ENCODE data around the gene ELP5. TPM values are rescaled to one million over a fixed set of nuclear protein-coding genes. Genes with fewer than 3 reads are reported as not detected.

Gene ELP5
- polyA plus RNA-seq, 3 donors, result 53.8 to 63.4 (median 57.1) TPM

GRCh38 chr17:7306911-7307685 is 55.1 kb downstream of the ELP5 start, which contains the start of gene EIF5A:
EIF5A (plus strand) TSS chr17:7307628; CDS start chr17:7309636, 2,008 bp downstream.
- DNase-seq, result peak; percentile 100

DNA sequence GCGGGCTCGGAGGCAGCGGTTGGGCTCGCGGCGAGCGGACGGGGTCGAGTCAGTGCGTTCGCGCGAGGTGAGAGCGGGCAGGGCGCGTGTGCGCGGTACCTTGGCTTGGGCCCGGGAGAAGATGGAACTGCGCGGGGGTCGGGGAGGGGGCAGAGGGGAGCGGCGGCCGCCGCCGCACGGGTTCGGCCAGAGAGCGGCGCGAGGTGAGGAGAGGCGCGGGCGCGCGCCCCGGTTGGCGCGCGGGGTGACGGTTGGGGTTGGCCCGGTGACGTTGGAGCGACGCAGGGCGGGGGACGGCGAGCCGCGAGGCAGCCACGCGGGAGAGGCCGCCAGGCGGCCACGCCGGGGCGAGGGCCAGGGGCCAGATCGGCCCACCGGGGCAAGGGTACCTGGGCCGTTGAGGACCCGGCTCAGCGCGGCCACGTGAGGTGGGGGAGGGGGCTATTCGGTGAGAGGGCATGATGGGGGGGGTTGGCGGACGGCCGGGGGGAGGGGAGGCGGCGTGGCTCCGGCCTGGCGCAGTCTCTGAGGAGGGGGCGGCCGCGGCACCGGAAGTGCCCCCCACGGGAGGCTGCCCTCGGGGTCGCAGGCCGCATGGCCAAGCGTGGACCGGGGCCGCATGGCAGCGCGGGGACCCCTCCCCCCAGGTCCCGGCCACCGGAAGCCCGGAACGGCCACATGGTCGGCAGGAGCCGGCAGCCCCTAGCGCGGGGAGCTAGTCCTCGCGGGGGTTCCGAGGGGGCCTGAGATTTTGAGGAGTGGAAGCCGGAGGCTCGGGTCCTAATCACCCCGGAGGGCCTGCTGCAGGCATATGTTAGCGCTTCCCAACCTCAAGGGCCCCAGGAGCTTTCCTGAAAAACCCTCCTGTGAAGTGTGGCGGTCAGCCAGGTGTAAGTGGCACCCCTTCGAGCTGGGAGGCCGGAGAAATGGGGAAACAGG is 55.9 kb downstream of the ELP5 start:
- no peak for DNase-seq

DNA sequence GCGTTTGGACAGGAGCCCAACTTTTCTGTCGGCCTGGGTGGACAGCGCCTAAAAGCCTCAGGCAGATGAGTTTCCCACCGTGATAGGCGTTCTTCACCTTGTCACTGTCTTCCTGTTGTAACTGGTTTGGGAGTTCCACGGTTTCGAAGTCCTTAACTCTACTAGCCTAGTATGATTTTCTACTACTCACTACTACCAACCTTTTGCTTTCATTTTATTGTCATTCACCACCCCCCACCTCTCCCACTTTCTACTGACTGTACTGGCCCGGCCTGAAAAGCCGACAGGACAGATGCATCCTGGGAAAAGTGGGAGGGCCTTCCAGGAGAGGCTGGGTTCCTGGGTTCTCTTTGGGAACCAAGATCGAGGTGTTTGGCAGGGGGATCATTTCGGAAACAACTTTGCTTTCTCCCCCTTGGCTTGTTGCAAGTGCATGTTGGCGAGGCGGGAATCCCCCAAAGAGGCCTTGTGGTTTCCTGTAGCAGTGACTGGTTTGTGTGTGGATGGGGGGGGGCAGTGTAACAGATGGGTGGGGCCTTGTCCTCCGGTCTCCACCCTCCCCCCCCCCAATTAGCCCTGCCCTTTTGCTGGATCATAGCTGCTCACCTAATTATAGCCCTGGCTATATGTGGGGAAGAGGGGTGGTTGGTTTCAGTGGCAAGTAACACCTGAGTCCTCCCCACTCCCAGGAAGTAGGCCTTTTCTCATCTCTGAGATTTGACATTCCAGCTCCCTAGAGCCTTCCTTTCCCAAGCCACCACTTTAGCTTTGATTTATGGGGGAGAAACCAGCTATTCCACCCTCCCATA is 56.8 kb downstream of the ELP5 start:
- DNase-seq, result no peak

Other genes starting within 250 kb of the ELP5 start
- 100 to 1,000 TPM; 181 to 197 (median 187) TPM for gene RNASEK, start 239.6 kb upstream of the ELP5 start, polyA plus RNA-seq (ENCODE audit: insufficient read length in 3 of 3)
- gene BCL6B, start 229.2 kb upstream of the ELP5 start, polyA plus RNA-seq (ENCODE audit: insufficient read length in 3 of 3), result 10 to 100 TPM; 24.7 to 30.0 (median 25.5) TPM
- 1 to 10 TPM; 4.5 to 5.1 (median 4.8) TPM for gene SLC16A13, start 216.2 kb upstream of the ELP5 start, polyA plus RNA-seq (ENCODE audit: insufficient read length in 3 of 3)
- gene SLC16A11, start 208.1 kb upstream of the ELP5 start, polyA plus RNA-seq (ENCODE audit: insufficient read length in 3 of 3), result under 1 TPM; 0.51 to 0.75 (median 0.67) TPM
- gene CLEC10A, start 172.0 kb upstream of the ELP5 start, polyA plus RNA-seq (ENCODE audit: insufficient read length in 3 of 3), result 1 to 10 TPM in 2 of 3 donors, under 1 TPM in 1; 0.86 to 1.3 (median 1.1) TPM
- 1 to 10 TPM in 2 of 3 donors, under 1 TPM in 1; 0.92 to 2.5 (median 1.3) TPM for gene ASGR2, start 137.4 kb upstream of the ELP5 start, polyA plus RNA-seq (ENCODE audit: insufficient read length in 3 of 3)
- gene ASGR1, start 72.8 kb upstream of the ELP5 start, polyA plus RNA-seq (ENCODE audit: insufficient read length in 3 of 3), result 10 to 100 TPM in 1 of 3 donors, 1 to 10 TPM in 2; 8.1 to 10.6 (median 8.6) TPM
- gene DLG4, start 32.4 kb upstream of the ELP5 start, polyA plus RNA-seq (ENCODE audit: insufficient read length in 3 of 3), result 10 to 100 TPM; 32.1 to 39.7 (median 35.3) TPM
- 100 to 1,000 TPM; 488 to 565 (median 530) TPM for gene ACADVL, start 32.3 kb upstream of the ELP5 start, polyA plus RNA-seq (ENCODE audit: insufficient read length in 3 of 3)
- 10 to 100 TPM; 62.4 to 66.1 (median 64.6) TPM for gene DVL2, start 17.7 kb upstream of the ELP5 start, polyA plus RNA-seq (ENCODE audit: insufficient read length in 3 of 3)
- gene PHF23, start 12.8 kb upstream of the ELP5 start, polyA plus RNA-seq (ENCODE audit: insufficient read length in 3 of 3), result 10 to 100 TPM; 59.0 to 72.3 (median 64.3) TPM
- gene GABARAP, start 9.8 kb upstream of the ELP5 start, polyA plus RNA-seq (ENCODE audit: insufficient read length in 3 of 3), result 100 to 1,000 TPM; 456 to 505 (median 482) TPM
- gene CTDNEP1, start 481 bp upstream of the ELP5 start, polyA plus RNA-seq (ENCODE audit: insufficient read length in 3 of 3), result 100 to 1,000 TPM; 145 to 149 (median 146) TPM
- 10 to 100 TPM; 45.0 to 67.5 (median 58.4) TPM for gene CLDN7, start 10.3 kb downstream of the ELP5 start, polyA plus RNA-seq (ENCODE audit: insufficient read length in 3 of 3)
- gene SLC2A4, start 29.5 kb downstream of the ELP5 start, polyA plus RNA-seq (ENCODE audit: insufficient read length in 3 of 3), result 1 to 10 TPM; 1.8 to 3.7 (median 2.5) TPM
- 1 to 10 TPM; 4.0 to 4.7 (median 4.2) TPM for gene YBX2, start 42.4 kb downstream of the ELP5 start, polyA plus RNA-seq (ENCODE audit: insufficient read length in 3 of 3)
- 100 to 1,000 TPM; 289 to 360 (median 348) TPM for gene EIF5A, start 55.4 kb downstream of the ELP5 start, polyA plus RNA-seq (ENCODE audit: insufficient read length in 3 of 3)
- 100 to 1,000 TPM in 1 of 3 donors, 10 to 100 TPM in 2; 96.6 to 102 (median 97.8) TPM for gene GPS2, start 63.1 kb downstream of the ELP5 start, polyA plus RNA-seq (ENCODE audit: insufficient read length in 3 of 3)
- 10 to 100 TPM; 32.4 to 37.7 (median 35.8) TPM for gene NEURL4, start 77.1 kb downstream of the ELP5 start, polyA plus RNA-seq (ENCODE audit: insufficient read length in 3 of 3)
- 10 to 100 TPM in 1 of 3 donors, 1 to 10 TPM in 2; 7.0 to 10.2 (median 9.8) TPM for gene ACAP1, start 84.3 kb downstream of the ELP5 start, polyA plus RNA-seq (ENCODE audit: insufficient read length in 3 of 3)
- 10 to 100 TPM; 11.8 to 14.5 (median 13.1) TPM for gene KCTD11, start 99.9 kb downstream of the ELP5 start, polyA plus RNA-seq (ENCODE audit: insufficient read length in 3 of 3)
- gene TMEM95, start 102.9 kb downstream of the ELP5 start, polyA plus RNA-seq (ENCODE audit: insufficient read length in 3 of 3), result not detected
- 1 to 10 TPM; 5.7 to 7.9 (median 6.1) TPM for gene TNK1, start 128.9 kb downstream of the ELP5 start, polyA plus RNA-seq (ENCODE audit: insufficient read length in 3 of 3)
- gene PLSCR3, start 142.3 kb downstream of the ELP5 start, polyA plus RNA-seq (ENCODE audit: insufficient read length in 3 of 3), result 10 to 100 TPM; 37.4 to 45.5 (median 41.1) TPM
- gene TMEM256, start 151.9 kb downstream of the ELP5 start, polyA plus RNA-seq (ENCODE audit: insufficient read length in 3 of 3), result 100 to 1,000 TPM in 1 of 3 donors, 10 to 100 TPM in 2; 83.2 to 104 (median 93.7) TPM
- gene NLGN2, start 155.6 kb downstream of the ELP5 start, polyA plus RNA-seq (ENCODE audit: insufficient read length in 3 of 3), result 10 to 100 TPM; 27.6 to 31.3 (median 29.4) TPM
- not detected for gene SPEM1, start 168.1 kb downstream of the ELP5 start, polyA plus RNA-seq (ENCODE audit: insufficient read length in 3 of 3)
- gene SPEM2, start 173.4 kb downstream of the ELP5 start, polyA plus RNA-seq (ENCODE audit: insufficient read length in 3 of 3), result not detected
- gene SPEM3, start 176.6 kb downstream of the ELP5 start, polyA plus RNA-seq (ENCODE audit: insufficient read length in 3 of 3), result not detected
- gene TMEM102, start 183.2 kb downstream of the ELP5 start, polyA plus RNA-seq (ENCODE audit: insufficient read length in 3 of 3), result 1 to 10 TPM; 4.4 to 5.5 (median 5.1) TPM
- 1 to 10 TPM; 5.9 to 6.7 (median 6.0) TPM for gene FGF11, start 187.3 kb downstream of the ELP5 start, polyA plus RNA-seq (ENCODE audit: insufficient read length in 3 of 3)
- gene CHRNB1, start 192.8 kb downstream of the ELP5 start, polyA plus RNA-seq (ENCODE audit: insufficient read length in 3 of 3), result 10 to 100 TPM in 2 of 3 donors, 1 to 10 TPM in 1; 9.0 to 12.1 (median 10.7) TPM
- 10 to 100 TPM; 40.8 to 49.5 (median 47.1) TPM for gene ZBTB4, start 227.4 kb downstream of the ELP5 start, polyA plus RNA-seq (ENCODE audit: insufficient read length in 3 of 3)
- gene SLC35G6, start 229.2 kb downstream of the ELP5 start, polyA plus RNA-seq (ENCODE audit: insufficient read length in 3 of 3), result under 1 TPM; 0.20 to 0.67 (median 0.52) TPM
- 100 to 1,000 TPM; 142 to 149 (median 143) TPM for gene POLR2A, start 232.2 kb downstream of the ELP5 start, polyA plus RNA-seq (ENCODE audit: insufficient read length in 3 of 3)

Data from renal pelvis (tissue), 4 donors.